ENCODE results near the gene ZFYVE9. TPM values are rescaled to one million over a fixed set of nuclear protein-coding genes. Genes with fewer than 3 reads are reported as not detected.
"Not testable (repeated sequence)": the region's sequence is repeated elsewhere in the genome, so short reads cannot be mapped to it uniquely, and the experiment has no call there.

Gene ZFYVE9
- total RNA-seq, 2 experiments from 2014 or later: 2.6 to 2.9 TPM

DNA sequence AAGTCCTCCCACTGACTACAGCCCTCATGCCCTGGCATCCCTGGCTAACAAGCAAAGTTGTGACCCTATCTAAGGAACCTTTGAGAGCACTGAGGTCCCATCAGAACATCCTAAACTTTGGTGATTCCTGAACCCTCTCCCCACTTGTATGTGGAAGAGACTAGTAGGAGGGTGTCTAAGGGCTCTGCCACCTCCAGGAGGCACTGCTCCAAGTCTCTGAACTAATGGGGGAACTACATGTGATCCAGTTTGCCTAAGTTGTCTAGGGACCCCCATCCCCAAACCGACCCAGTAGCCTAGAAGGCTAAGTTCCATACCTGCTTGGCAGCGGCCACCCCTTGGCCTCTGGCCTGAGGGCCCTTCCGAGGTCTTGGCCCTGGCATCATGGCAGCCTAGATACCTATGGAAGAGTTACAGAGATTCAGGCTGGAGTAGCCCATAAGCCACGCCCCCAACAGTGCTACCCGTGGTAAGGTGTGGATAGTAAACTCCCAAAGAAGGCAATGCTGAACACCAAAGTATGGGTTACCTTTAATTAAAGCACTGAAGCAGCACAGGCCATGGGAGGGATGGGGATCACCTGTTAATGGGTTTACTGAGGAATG, 222.4 kb downstream of the ZFYVE9 start:
- Mint-ChIP-seq H3K27ac (peak overlapping the region; percentile 89), H3K9me3 (no peaks in the 10 kb centered on the region), H3K36me3 (peaks cover 30% of the 10 kb centered on the region), H3K4me3 (peak overlapping the region; percentile 84), H3K27me3 (no peaks in the 10 kb centered on the region), H3K4me1 (ENCODE audit: low read depth) (peaks cover 47% of the 10 kb centered on the region)
- CTCF ChIA-PET: interaction anchor here (0.8 to 1.8 kb wide), 3 partner anchors 222 to 322 kb away, joined by 3 to 5 read pairs (median 3); no protein-coding TSS in a partner anchor
- DNase-seq: peak; percentile 32
- POLR2A ChIA-PET: interaction anchor here (1.3 to 3.2 kb wide), 2 partner anchors 40 to 269 kb away, joined by 4 to 21 read pairs; partner anchors contain the start of genes ORC1 and PRPF38A
- intact Hi-C loops (cut with micrococcal nuclease): loop anchor here (5.0 to 10.0 kb wide), 2 partner anchors 237 to 830 kb away; partner anchors contain the start of gene CPT2

DNA sequence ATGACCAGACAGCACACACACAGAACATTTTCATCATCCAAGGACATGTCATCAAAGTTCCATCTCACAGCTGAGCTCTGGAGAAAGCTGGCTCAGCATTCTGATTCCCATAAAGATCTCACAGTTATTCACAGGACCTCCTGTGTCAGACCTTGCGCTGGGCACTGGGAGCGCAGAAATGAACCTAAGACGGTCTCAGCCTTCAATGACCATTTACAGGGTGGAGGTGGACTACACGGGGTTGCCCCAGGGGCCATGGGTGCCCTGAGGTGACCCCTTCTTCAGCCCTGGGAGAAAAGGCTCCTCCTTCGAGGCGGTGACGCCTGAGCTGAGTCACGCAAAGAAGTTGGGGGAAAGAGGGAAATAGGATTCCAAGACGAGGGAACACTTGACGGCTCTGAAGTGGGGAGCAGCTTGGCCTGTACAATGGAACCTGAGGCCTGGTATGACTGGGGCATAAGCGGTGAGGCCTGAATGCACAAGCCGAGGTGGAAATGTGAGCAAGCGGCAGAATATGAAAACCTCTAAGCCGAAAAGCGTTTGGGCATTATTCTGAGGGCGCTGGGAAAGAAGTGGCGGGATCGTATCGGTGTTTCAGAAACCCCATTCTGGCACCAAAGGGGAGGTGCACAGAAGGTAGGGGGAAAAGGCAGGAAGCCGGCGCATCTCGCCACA, 223.3 kb downstream of the ZFYVE9 start:
- CTCF ChIA-PET: interaction anchor here (0.7 to 2.0 kb wide), 5 partner anchors 55 to 321 kb away, joined by 3 to 7 read pairs (median 3); no protein-coding TSS in a partner anchor
- H3K27ac Mint-ChIP-seq: peak overlapping the region; percentile 89
- peak overlapping the region; percentile 84 for H3K4me3 Mint-ChIP-seq
- H3K4me1 Mint-ChIP-seq (ENCODE audit: low read depth): peaks cover 47% of the 10 kb centered on the region
- POLR2A ChIA-PET: interaction anchor here (0.5 to 3.2 kb wide), 7 partner anchors 10 to 361 kb away, joined by 3 to 21 read pairs (median 4); partner anchors contain the start of genes ORC1, PRPF38A and ZYG11B
- no peaks in the 10 kb centered on the region for H3K27me3 Mint-ChIP-seq
- DNase-seq: peak; percentile 48
- no peaks in the 10 kb centered on the region for H3K9me3 Mint-ChIP-seq
- peaks cover 27% of the 10 kb centered on the region for H3K36me3 Mint-ChIP-seq
- intact Hi-C loops (cut with micrococcal nuclease): loop anchor here (5.0 to 10.0 kb wide), 3 partner anchors 322 to 1128 kb away; partner anchors contain the start of genes CPT2 and RNF11

- peak within 1 kb of the TSS; percentile 89 for H3K27ac Mint-ChIP-seq
- no peaks in the 10 kb centered on the region for H3K9me3 Mint-ChIP-seq
- ChIA-PET CTCF (interaction anchor here (0.6 to 2.0 kb wide), 7 partner anchors 38 to 334 kb away, joined by 3 to 7 read pairs (median 3); no protein-coding TSS in a partner anchor), POLR2A (interaction anchor here (0.5 to 3.2 kb wide), 7 partner anchors 9 to 360 kb away, joined by 3 to 21 read pairs (median 4); partner anchors contain the start of genes ORC1, PRPF38A and ZYG11B)
- peaks cover 20% of the 10 kb centered on the region for H3K36me3 Mint-ChIP-seq
- no peaks in the 10 kb centered on the region for H3K27me3 Mint-ChIP-seq
- intact Hi-C loops (cut with micrococcal nuclease): loop anchor here (1.0 to 10.0 kb wide), 10 partner anchors 38 to 1129 kb away; partner anchors contain the start of genes BTF3L4, CPT2, CZIB and ORC1
- DNase-seq: peak; percentile 100
- peaks cover 47% of the 10 kb centered on the region for H3K4me1 Mint-ChIP-seq (ENCODE audit: low read depth)
- peak within 1 kb of the TSS; percentile 84 for H3K4me3 Mint-ChIP-seq
These were observed 224.0 kb downstream of the ZFYVE9 start, which contains the start of gene CC2D1B for GRCh38 chr1:52365746-52366516. Gene CC2D1B (minus strand): TSS chr1:52366205. CDS start chr1:52364620, 1,585 bp downstream.

DNA sequence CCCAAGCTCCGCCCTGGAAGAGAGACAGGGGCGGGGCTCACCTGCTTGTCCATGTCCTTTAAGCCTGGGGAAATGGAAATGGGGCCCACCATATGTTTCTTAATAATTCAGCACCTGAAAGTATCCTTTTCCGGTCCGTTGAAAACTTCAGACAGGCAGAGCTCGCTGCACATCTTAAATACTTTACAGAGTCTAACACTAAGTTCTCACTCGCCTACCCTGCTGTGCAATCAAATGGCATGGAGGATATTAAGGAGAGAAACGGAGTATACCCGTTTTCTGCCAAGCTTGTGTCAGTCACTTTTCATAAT, 224.6 kb downstream of the ZFYVE9 start:
- peak overlapping the region; percentile 66 for H3K27ac Mint-ChIP-seq
- H3K4me1 Mint-ChIP-seq (ENCODE audit: low read depth): peaks cover 47% of the 10 kb centered on the region

GRCh38 chr1:52367272-52367671, 225.4 kb downstream of the ZFYVE9 start:
- peaks cover 42% of the 10 kb centered on the region for H3K4me1 Mint-ChIP-seq (ENCODE audit: low read depth)
- no peak overlapping the region for H3K4me3 Mint-ChIP-seq
- ChIA-PET POLR2A (interaction anchor here (3.2 kb wide), 1 partner anchor 37 kb away, joined by 21 read pairs; the partner anchor contains the start of genes ORC1 and PRPF38A), CTCF (interaction anchor here (1.0 to 2.0 kb wide), 3 partner anchors 36 to 319 kb away, joined by 4 to 7 read pairs (median 7); no protein-coding TSS in a partner anchor)
- no peak for DNase-seq
- no peak overlapping the region for H3K27ac Mint-ChIP-seq
- intact Hi-C loops (cut with micrococcal nuclease): loop anchor here (2.0 to 10.0 kb wide), 4 partner anchors 270 to 1130 kb away; partner anchors contain the start of genes CPT2 and RNF11
- no peaks in the 10 kb centered on the region for H3K9me3 Mint-ChIP-seq
- no peaks in the 10 kb centered on the region for H3K27me3 Mint-ChIP-seq
- H3K36me3 Mint-ChIP-seq: peaks cover 11% of the 10 kb centered on the region

More for the DNA sequence above, 224.6 kb downstream of the ZFYVE9 start:
- peaks cover 17% of the 10 kb centered on the region for H3K36me3 Mint-ChIP-seq
- H3K9me3 Mint-ChIP-seq: no peaks in the 10 kb centered on the region
- POLR2A ChIA-PET: interaction anchor here (1.3 to 3.2 kb wide), 4 partner anchors 15 to 360 kb away, joined by 3 to 21 read pairs (median 5); partner anchors contain the start of genes ORC1, PRPF38A and ZYG11B
- CTCF ChIA-PET: interaction anchor here (0.6 to 2.0 kb wide), 6 partner anchors 37 to 333 kb away, joined by 3 to 7 read pairs (median 4); no protein-coding TSS in a partner anchor
- H3K27me3 Mint-ChIP-seq: no peaks in the 10 kb centered on the region
- DNase-seq: no peak
- intact Hi-C loops (cut with micrococcal nuclease): loop anchor here (1.0 to 10.0 kb wide), 10 partner anchors 38 to 1129 kb away; partner anchors contain the start of genes BTF3L4, CPT2, CZIB and ORC1
- peak overlapping the region; percentile 84 for H3K4me3 Mint-ChIP-seq

GRCh38 chr1:52368383-52369172, 226.7 kb downstream of the ZFYVE9 start:
- intact Hi-C loops (cut with micrococcal nuclease): loop anchor here (5.0 to 10.0 kb wide), 3 partner anchors 319 to 1131 kb away; partner anchors contain the start of genes CPT2 and RNF11
- Mint-ChIP-seq H3K27ac (no peak overlapping the region), H3K4me3 (peak overlapping the region; percentile 53), H3K9me3 (no peaks in the 10 kb centered on the region), H3K27me3 (no peaks in the 10 kb centered on the region), H3K4me1 (ENCODE audit: low read depth) (peaks cover 32% of the 10 kb centered on the region), H3K36me3 (peaks cover 19% of the 10 kb centered on the region)
- CTCF ChIA-PET: interaction anchor here (0.6 to 1.1 kb wide), 6 partner anchors 35 to 257 kb away, joined by 3 read pairs; no protein-coding TSS in a partner anchor
- DNase-seq: peak; percentile 75
- POLR2A ChIA-PET: interaction anchor here (0.6 to 1.7 kb wide), 3 partner anchors 35 to 411 kb away, joined by 3 to 6 read pairs (median 3); partner anchors contain the start of genes ORC1 and PRPF38A

GRCh38 chr1:52369851-52370250, 228.0 kb downstream of the ZFYVE9 start:
- H3K4me3 Mint-ChIP-seq, CTCF ChIA-PET, H3K9me3 Mint-ChIP-seq, POLR2A ChIA-PET, H3K27me3 Mint-ChIP-seq, DNase-seq, H3K27ac Mint-ChIP-seq: not testable (repeated sequence)
- Mint-ChIP-seq H3K4me1 (ENCODE audit: low read depth) (peaks cover 21% of the 10 kb centered on the region), H3K36me3 (peaks cover 28% of the 10 kb centered on the region)
- intact Hi-C loops (cut with micrococcal nuclease): loop anchor here (5.0 to 10.0 kb wide), 3 partner anchors 317 to 1133 kb away; partner anchors contain the start of genes CPT2 and RNF11

DNA sequence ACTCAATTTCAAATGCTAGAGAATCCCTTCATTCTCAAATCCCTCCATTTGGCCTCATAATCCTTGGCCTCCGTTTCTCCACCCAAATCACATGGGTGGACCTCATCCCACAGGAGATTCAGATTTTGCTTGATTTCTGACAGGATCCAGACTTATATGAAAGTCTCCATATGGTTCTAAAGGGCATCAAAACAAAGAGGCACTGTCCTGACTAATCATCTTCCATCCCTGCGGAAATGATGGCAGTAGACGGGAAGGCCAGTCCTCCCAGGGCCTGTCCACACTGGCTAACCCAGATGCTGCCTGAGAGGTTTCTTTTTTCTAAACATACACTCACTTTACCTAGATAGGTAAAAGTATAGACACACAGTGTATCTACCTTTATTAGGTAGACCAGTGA, 243.5 kb downstream of the ZFYVE9 start:
- DNase-seq: no peak
- Mint-ChIP-seq H3K9me3 (no peaks in the 10 kb centered on the region), H3K36me3 (peaks cover 68% of the 10 kb centered on the region), H3K27me3 (no peaks in the 10 kb centered on the region), H3K4me1 (ENCODE audit: low read depth) (no peaks in the 10 kb centered on the region), H3K27ac (no peak overlapping the region), H3K4me3 (no peak overlapping the region)
- ChIA-PET CTCF (no interaction called here), POLR2A (no interaction called here)
- intact Hi-C loops (cut with micrococcal nuclease): no loop called here

DNA sequence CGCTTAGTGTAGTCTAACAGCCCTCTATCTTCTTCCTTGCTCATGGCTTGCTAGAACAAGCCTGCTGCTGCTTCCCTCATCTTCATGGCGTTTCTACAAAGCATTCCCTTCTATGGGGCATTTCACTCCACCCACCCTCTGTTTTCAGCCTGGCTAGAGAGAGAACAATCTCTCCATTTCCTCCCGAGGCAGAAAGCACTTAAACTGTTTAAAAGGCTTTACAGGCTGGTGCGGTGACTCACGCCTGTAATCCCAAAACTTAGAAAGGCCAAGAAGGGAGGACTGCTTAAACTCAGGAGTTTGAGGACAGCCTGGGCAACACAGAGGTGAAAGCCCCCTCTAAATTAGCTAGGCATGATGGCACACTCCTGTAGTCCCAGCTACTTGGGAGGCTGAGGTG, 244.6 kb downstream of the ZFYVE9 start:
- Mint-ChIP-seq H3K27ac (no peak overlapping the region), H3K36me3 (peaks cover 64% of the 10 kb centered on the region)
- CTCF ChIA-PET: no interaction called here

GRCh38 chr1:52393174-52393573, 251.3 kb downstream of the ZFYVE9 start:
- Mint-ChIP-seq H3K36me3 (peaks cover 70% of the 10 kb centered on the region), H3K4me1 (ENCODE audit: low read depth) (peaks cover 2% of the 10 kb centered on the region), H3K27me3 (no peaks in the 10 kb centered on the region), H3K4me3 (no peak overlapping the region), H3K27ac (no peak overlapping the region), H3K9me3 (no peaks in the 10 kb centered on the region)
- intact Hi-C loops (cut with micrococcal nuclease): no loop called here
- POLR2A ChIA-PET: no interaction called here
- DNase-seq: no peak
- CTCF ChIA-PET: interaction anchor here (1.5 kb wide), 1 partner anchor 12 kb away, joined by 4 read pairs; the partner anchor contains the start of genes ORC1 and PRPF38A

More for the DNA sequence above, 244.6 kb downstream of the ZFYVE9 start:
- H3K9me3 Mint-ChIP-seq: no peaks in the 10 kb centered on the region
- DNase-seq: no peak
- H3K27me3 Mint-ChIP-seq: no peaks in the 10 kb centered on the region
- H3K4me1 Mint-ChIP-seq (ENCODE audit: low read depth): no peaks in the 10 kb centered on the region
- H3K4me3 Mint-ChIP-seq: no peak overlapping the region
- intact Hi-C loops (cut with micrococcal nuclease): no loop called here
- POLR2A ChIA-PET: no interaction called here
